ENCODE measurements around the gene CDH20. TPM values are rescaled to one million over a fixed set of nuclear protein-coding genes. Genes with fewer than 3 reads are reported as not detected.

Gene CDH20
- total RNA-seq, result 1 to 10 TPM in 3 of 4 donors, under 1 TPM in 1; 0.83 to 5.5 (median 2.0) TPM

DNA sequence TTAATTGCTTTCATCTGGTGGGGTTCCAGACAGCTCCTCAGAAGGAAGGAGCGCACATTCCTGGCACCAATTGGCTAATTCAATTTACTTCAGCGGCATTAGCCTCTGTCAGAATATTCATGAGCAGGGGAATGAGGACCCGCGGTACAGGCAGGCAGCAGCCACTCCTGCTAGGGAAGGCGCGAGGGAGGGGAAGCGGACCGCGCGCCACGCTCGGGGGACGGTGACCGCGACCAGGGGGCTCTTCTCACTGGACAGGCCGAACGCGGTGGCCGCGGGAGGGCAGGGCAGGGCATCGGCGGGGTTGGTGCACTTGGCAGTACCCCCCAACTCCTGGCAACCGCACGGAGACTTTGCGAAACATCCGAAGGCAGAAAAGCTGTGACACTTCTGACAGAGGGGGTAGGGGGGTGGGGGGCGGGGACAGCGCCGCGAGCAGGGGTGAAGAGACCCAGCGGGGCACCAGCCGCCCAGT lies at the start of gene CDH20:
CDH20 (plus strand) TSS at position 160 of the 475 bp plus-strand sequence.
- peaks cover 0 to 15% (median 0%) of the 10 kb centered on the region in 4 donors for H3K4me1 ChIP-seq
- no peak for TF ChIP-seq POLR2A (IDR thresholded peaks at IDR 0.05)
- TF ChIP-seq CTCF (IDR thresholded peaks at IDR 0.05), result no peak

GRCh38 chr18:61284039-61284438 lies 49.2 kb upstream of the CDH20 start:
- Histone ChIP-seq H3K9me3 (no peaks in the 10 kb centered on the region), H3K4me1 (peaks cover 0 to 4% (median 0%) of the 10 kb centered on the region in 4 donors), H3K27ac (no peak overlapping the region), H3K27me3 (no peaks in the 10 kb centered on the region), H3K4me3 (no peak overlapping the region), H3K36me3 (no peaks in the 10 kb centered on the region)
- DNase-seq, result no peak
- TF ChIP-seq CTCF (IDR thresholded peaks at IDR 0.05), result no peak
- no peak for TF ChIP-seq POLR2A (IDR thresholded peaks at IDR 0.05)

More for the DNA sequence above, at the start of gene CDH20:
- no peak for DNase-seq
- Histone ChIP-seq H3K4me3 (peak within 1 kb of the TSS in 3 of 4 donors; percentile 24 to 54 (median 53)), H3K9me3 (no peaks in the 10 kb centered on the region), H3K27me3 (peaks cover 0 to 4% of the 10 kb centered on the region in 2 donors), H3K36me3 (no peaks in the 10 kb centered on the region), H3K27ac (no peak within 1 kb of the TSS)

DNA sequence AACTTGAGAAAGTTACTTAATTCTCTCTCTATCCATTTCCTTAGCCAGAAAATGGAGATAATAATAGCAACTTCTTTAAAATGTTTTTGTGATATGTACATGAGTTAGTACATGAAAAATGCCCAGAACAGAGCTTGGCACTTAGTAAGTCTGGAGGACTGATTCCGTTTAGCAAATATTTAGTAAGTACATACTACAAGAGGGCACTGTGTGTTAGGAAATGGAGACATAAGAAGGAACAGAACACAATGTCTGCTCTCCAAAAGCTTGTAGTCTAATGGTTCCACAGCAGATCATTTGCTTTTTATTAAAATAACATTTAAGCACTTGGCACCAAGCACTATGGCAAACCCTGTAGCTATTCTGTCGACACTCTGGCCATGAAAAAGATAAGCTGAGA lies 47.5 kb upstream of the CDH20 start:
- no peaks in the 10 kb centered on the region for H3K9me3 ChIP-seq
- no peak for DNase-seq
- no peak for TF ChIP-seq CTCF (IDR thresholded peaks at IDR 0.05)
- TF ChIP-seq POLR2A (IDR thresholded peaks at IDR 0.05), result no peak
- no peak overlapping the region for H3K4me3 ChIP-seq
- no peaks in the 10 kb centered on the region for H3K36me3 ChIP-seq
- H3K4me1 ChIP-seq, result peaks cover 0 to 4% (median 0%) of the 10 kb centered on the region in 4 donors
- H3K27me3 ChIP-seq, result no peaks in the 10 kb centered on the region
- no peak overlapping the region for H3K27ac ChIP-seq

- Histone ChIP-seq H3K4me1 (peaks cover 0 to 4% (median 0%) of the 10 kb centered on the region in 4 donors), H3K27ac (no peak overlapping the region), H3K4me3 (no peak overlapping the region), H3K36me3 (no peaks in the 10 kb centered on the region), H3K27me3 (no peaks in the 10 kb centered on the region), H3K9me3 (no peaks in the 10 kb centered on the region)
- DNase-seq, result no peak
- TF ChIP-seq CTCF (IDR thresholded peaks at IDR 0.05) (no peak), POLR2A (IDR thresholded peaks at IDR 0.05) (no peak)
These were observed 46.4 kb upstream of the CDH20 start for GRCh38 chr18:61286867-61287266.

- H3K4me1 ChIP-seq, result no peaks in the 10 kb centered on the region
- TF ChIP-seq CTCF (IDR thresholded peaks at IDR 0.05) (no peak), POLR2A (IDR thresholded peaks at IDR 0.05) (no peak)
- no peak overlapping the region for H3K4me3 ChIP-seq
- no peak overlapping the region for H3K27ac ChIP-seq
- no peaks in the 10 kb centered on the region for H3K27me3 ChIP-seq
- DNase-seq, result no peak
- H3K9me3 ChIP-seq, result no peaks in the 10 kb centered on the region
- H3K36me3 ChIP-seq, result no peaks in the 10 kb centered on the region
These were observed 42.6 kb upstream of the CDH20 start for GRCh38 chr18:61290616-61291015.

Measured in Peyer's patch (tissue), 4 donors.